ENCODE measurements around the gene PLCG1. TPM values are rescaled to one million over a fixed set of nuclear protein-coding genes. Genes with fewer than 3 reads are reported as not detected.
A peak's percentile ranks its signal among the peaks of the same experiment; 100 is the strongest.
"Not testable (repeated sequence)": the region's sequence is repeated elsewhere in the genome, so short reads cannot be mapped to it uniquely, and the experiment has no call there.

PLCG1 gene
- total RNA-seq, 1 donor from 2014 or later: 94.0 TPM

GRCh38 chr20:41110012-41110411 lies 27.3 kb upstream of the PLCG1 start:
- intact Hi-C loops (cut with DNase I): no loop called here
- Histone ChIP-seq H3K4me3 (no peak overlapping the region), H3K9me3 (no peaks in the 10 kb centered on the region), H3K36me3 (peaks cover 94% of the 10 kb centered on the region), H3K27me3 (ENCODE audit: low read depth) (no peaks in the 10 kb centered on the region), H3K4me1 (no peaks in the 10 kb centered on the region), H3K27ac (no peak overlapping the region)
- no peak for ATAC-seq
- DNase-seq: no peak
- TF ChIP-seq CTCF (IDR thresholded peaks at IDR 0.05): no peak

- intact Hi-C loops (cut with DNase I): no loop called here
- Histone ChIP-seq H3K4me1 (no peaks in the 10 kb centered on the region), H3K27ac (no peak overlapping the region), H3K4me3 (no peak overlapping the region), H3K27me3 (ENCODE audit: low read depth) (no peaks in the 10 kb centered on the region), H3K9me3 (no peaks in the 10 kb centered on the region), H3K36me3 (peaks cover 94% of the 10 kb centered on the region)
- ATAC-seq: peak; percentile 61 to 80
- no peak for TF ChIP-seq CTCF (IDR thresholded peaks at IDR 0.05)
- DNase-seq: no peak
These were observed 26.3 kb upstream of the PLCG1 start for GRCh38 chr20:41110930-41111577.

DNA sequence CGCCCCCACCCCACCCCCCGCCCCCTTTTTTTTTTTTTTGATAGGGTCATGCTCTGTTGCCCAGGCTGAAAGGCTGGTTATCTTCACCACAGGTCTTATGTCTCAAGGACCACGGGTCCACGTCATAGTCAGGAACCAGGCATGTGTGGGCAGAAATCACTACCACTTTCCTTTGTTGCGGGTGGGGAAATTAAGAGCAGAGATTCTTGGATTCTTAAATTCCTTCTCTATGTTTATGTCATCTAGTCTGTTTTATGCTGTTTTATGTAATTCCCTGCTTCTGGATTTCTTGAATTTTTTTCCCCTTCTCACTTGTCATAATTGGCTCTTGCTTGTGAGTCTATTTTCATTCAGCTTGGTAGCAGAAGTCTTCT lies 25.8 kb upstream of the PLCG1 start:
- Histone ChIP-seq H3K27me3 (ENCODE audit: low read depth) (no peaks in the 10 kb centered on the region), H3K9me3 (no peaks in the 10 kb centered on the region), H3K4me1 (no peaks in the 10 kb centered on the region), H3K36me3 (peaks cover 94% of the 10 kb centered on the region), H3K4me3 (no peak overlapping the region), H3K27ac (no peak overlapping the region)
- DNase-seq (no peak), ATAC-seq (no peak)
- no peak for TF ChIP-seq CTCF (IDR thresholded peaks at IDR 0.05)
- intact Hi-C loops (cut with DNase I): no loop called here

- DNase-seq: no peak
- Histone ChIP-seq H3K27me3 (ENCODE audit: low read depth) (no peaks in the 10 kb centered on the region), H3K36me3 (peaks cover 98% of the 10 kb centered on the region), H3K4me3 (no peak overlapping the region), H3K4me1 (no peaks in the 10 kb centered on the region), H3K9me3 (no peaks in the 10 kb centered on the region), H3K27ac (no peak overlapping the region)
- no peak for TF ChIP-seq CTCF (IDR thresholded peaks at IDR 0.05)
- intact Hi-C loops (cut with DNase I): no loop called here
- no peak for ATAC-seq
These were observed 20.9 kb upstream of the PLCG1 start for GRCh38 chr20:41116282-41116956.

- H3K9me3 ChIP-seq; H3K4me1 ChIP-seq; DNase-seq; ATAC-seq; H3K27ac ChIP-seq; H3K27me3 ChIP-seq (ENCODE audit: low read depth); intact Hi-C loops (cut with DNase I); H3K4me3 ChIP-seq: not testable (repeated sequence)
- H3K36me3 ChIP-seq: peaks cover 100% of the 10 kb centered on the region
These were observed 19.2 kb upstream of the PLCG1 start for GRCh38 chr20:41118159-41118558.

- Histone ChIP-seq H3K27ac (no peak overlapping the region), H3K9me3 (no peaks in the 10 kb centered on the region), H3K36me3 (peaks cover 100% of the 10 kb centered on the region), H3K27me3 (ENCODE audit: low read depth) (no peaks in the 10 kb centered on the region), H3K4me3 (no peak overlapping the region), H3K4me1 (no peaks in the 10 kb centered on the region)
- no peak for DNase-seq
- no peak for TF ChIP-seq CTCF (IDR thresholded peaks at IDR 0.05)
- no peak for ATAC-seq
- intact Hi-C loops (cut with DNase I): no loop called here
These were observed 18.7 kb upstream of the PLCG1 start for GRCh38 chr20:41118632-41119031.

All from lower lobe of right lung (tissue), 2 donors.